ENCODE results near the gene LIN7B.

- TF ChIP-seq TCF12 (IDR thresholded peaks at IDR 0.05) (no peak), USF2 (IDR thresholded peaks at IDR 0.05; ENCODE audit: borderline replicate concordance, low read depth, low read length) (no peak), GATA2 (CRISPR knock-in tag; IDR thresholded peaks at IDR 0.05) (no peak)
Observed at GRCh38 chr19:49073514-49074378, 40.4 kb upstream of the LIN7B start.
